T-helper 2 cell (primary cell): Measurements from ENCODE around the gene DNM3.
"Not testable (repeated sequence)": the region's sequence is repeated elsewhere in the genome, so short reads cannot be mapped to it uniquely, and the experiment has no call there.

ENCODE experiments used
- DNase-seq, 5 experiments: peaks; one replicate each; pipeline versions ENCODE4 v3.0.0 to v3.0.0-alpha.2; 2012 to 2022

DNM3 gene

GRCh38 chr1:171984262-171984661 is 143.0 kb downstream of the DNM3 start:
- no peak for DNase-seq

GRCh38 chr1:171984850-171985485 is 143.7 kb downstream of the DNM3 start:
- DNase-seq = peak in 2 of 5 experiments; percentile 3 to 66

GRCh38 chr1:171985639-171986038 is 144.3 kb downstream of the DNM3 start:
- peak in 1 of 5 experiments; percentile 41 for DNase-seq

DNA sequence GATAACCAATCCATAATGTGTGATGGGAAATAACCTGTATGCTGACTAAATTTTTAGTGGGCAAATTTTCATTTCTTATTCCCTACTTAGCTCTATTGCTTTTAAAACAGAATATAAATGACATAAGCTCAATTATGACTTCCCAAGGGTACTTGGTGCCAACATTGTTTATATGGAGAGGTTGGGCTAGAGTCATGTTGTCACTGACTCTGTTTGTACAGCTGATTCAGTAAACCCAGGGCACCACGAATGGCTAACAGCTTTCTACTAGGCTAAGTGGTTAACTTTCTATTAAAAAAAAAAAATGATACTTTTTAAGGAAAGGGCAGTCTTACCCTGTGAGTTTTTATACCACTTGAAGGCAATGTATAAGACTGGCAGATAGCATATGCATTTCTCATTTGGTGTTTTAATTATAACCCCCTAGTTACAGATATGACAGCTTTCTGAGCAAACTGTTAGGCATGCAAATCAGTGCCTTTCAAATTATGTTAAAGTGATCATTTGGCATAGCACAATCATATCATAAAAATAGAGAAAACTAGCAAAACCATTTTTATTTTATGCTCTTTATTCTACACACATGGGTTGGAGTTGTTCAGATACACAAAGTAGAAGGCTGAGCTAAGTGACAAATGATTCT is 147.1 kb downstream of the DNM3 start:
- no peak for DNase-seq

DNA sequence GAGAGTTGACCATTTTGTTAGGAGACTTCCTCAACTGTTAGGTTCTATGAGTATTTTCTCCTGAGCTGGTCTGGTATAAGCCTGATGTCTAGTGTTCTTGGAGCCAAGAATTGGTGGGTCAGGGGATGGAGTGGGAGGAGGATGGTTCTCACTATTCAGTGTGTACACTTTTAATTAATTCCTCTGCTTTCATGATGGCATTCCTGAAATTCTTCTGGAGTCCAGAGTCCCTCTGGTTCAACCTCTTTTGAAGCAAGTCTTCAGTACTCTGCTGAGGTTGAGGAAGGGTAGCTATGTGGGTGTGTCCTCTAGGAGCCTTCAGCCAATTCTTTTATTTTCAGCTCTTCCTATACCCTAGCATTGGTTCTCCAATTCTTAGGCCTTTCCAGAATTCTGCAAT is 149.1 kb downstream of the DNM3 start:
- DNase-seq = no peak

- DNase-seq = no peak
These were observed 153.0 kb downstream of the DNM3 start for GRCh38 chr1:171994293-171994692.

DNA sequence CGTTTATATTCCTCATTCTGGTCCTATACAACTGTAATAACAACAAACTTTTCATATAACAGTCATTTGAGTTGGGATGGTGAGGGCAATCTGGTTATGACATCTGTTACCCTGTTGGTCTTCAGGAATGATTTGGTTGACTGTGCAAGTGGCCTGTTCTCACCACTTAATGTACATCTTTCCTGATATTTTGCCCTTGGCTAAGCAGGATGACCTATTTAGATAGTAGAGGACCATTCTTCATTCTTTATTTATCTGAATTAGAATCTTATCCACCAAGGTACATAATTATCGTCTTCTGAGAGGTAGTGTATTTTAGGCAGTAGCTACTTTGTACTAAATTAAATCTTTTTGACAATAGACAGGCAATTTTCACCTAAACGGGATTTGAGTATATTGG is 154.3 kb downstream of the DNM3 start:
- DNase-seq = no peak

DNA sequence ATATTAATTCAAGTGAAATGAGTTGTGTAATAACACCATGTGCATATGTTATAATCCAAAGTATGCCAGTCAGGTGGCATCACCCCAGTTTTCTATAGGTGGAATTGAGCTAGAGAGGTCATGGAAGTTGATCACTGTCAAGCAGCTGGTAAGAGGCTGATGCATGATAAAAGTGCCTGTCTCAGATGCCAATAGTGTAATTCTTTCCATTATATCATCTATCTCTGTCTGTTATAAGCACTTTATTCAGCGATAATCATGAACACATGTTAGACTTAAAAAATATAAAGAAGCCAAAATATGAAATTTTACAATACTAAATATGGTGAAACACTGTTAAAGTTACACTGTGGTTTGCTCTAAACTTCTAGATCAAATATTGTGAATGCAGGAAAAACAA is 156.6 kb downstream of the DNM3 start:
- no peak for DNase-seq

DNA sequence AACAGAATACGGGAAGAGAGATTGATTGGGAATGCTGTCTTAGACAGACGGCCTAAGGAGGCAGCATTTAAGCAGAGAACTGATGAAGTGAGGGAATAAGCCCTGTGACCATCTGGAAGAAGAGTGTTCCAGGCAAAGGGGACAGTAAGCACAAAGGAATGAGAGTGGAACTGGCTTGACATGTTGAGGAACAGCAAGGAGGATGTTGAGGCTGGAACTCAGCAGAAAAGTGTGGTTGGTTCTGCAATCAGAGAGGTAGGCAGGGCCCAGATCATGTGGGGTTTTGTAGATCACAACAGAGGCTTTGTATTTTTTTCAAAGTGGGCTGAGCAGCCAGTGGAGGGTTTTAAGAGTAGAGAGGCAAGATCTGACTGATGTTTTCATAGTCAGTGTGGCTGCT is 157.4 kb downstream of the DNM3 start:
- no peak for DNase-seq

- DNase-seq = no peak
These were observed 158.5 kb downstream of the DNM3 start for GRCh38 chr1:171999756-172000155.

- DNase-seq = no peak
These were observed 160.0 kb downstream of the DNM3 start for GRCh38 chr1:172001288-172001687.

DNA sequence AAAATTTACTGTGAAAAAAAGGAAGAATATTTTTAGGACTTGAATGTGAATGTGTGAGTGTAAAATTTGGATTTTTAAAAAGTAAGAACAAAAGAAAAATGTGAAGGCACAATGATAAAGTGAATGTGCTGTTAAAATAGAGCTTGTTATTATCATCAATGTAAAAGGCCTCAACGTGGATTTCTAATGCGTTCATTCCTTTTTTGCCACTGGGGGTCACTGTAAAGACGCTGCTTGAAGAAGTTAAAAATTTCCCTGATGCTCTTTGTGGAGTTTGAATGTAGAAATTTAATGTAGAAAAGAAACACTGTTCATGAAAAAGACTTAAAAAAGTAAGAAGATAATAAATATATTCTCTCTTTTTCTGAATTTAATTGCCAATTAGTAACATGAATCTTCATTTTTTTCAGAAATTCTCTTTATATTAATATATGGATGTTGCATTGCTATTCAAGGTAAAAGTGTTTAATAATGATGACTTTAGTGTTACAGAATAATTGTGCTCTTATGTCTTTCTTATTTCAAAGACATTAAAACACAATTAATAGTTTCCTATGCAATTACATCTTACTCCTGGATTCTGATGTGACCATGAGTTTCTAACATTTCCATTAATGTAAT is 161.5 kb downstream of the DNM3 start:
- DNase-seq = peak in 1 of 5 experiments; percentile 69

DNA sequence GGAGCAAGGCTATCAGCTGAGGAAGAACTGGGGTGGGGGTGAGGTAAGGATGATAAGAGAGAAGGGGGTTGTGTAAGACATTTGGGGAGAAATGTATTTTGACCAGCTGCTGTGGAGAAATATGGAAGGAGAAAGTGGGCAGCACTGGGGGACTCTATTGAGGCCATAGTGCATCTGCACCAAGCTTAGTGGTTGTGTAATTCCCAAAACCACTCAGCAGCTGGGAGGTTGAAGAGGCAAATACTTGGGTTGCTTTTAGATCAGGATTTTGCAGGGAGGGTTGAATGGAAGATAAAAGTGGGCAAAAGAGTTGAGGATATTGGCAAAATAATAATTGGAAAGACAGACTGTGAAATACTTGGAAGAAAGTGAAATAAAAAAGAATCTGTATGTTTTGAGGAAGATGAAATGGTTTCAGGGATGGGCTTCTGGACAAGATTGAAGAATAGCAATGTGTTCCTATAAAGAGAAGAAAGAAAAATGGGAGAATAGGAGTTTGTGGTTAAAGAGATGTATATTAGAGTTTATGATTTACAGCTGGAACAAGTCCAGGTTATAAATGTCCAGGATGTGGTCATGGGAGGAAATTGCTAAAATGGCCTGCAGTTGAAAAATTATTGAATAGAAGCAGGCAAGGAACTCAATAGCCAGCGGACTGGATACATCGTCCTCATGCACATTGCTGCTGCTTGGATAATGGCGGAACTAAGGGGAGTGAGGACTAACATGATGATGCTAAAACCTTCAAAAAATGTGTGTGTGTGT is 162.7 kb downstream of the DNM3 start:
- DNase-seq = no peak

- no peak for DNase-seq
These were observed 163.4 kb downstream of the DNM3 start for GRCh38 chr1:172004671-172005070.

DNA sequence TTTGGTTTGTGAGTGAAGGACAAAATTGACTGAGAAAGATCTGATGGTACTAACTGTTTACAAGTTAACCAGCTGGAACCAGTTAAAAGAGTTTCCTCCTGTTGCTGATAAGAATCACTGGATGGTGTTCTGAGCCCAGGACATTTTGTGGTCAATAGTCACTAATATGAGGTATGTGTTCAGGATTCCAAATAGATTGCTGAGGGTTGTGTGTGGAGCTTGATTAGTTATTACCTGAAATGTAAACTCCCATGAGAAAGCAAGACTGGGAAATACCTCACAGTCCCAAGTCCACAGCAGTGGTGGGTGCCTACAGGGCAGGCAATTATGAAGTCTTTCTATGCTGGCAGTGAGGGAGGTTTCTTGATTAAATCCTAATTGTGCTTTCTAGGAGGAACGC is 164.6 kb downstream of the DNM3 start:
- no peak for DNase-seq

- DNase-seq = no peak
These were observed 165.4 kb downstream of the DNM3 start for GRCh38 chr1:172006660-172007059.

GRCh38 chr1:172018727-172019311 is 177.5 kb downstream of the DNM3 start:
- DNase-seq = no peak

GRCh38 chr1:172019976-172020375 is 178.7 kb downstream of the DNM3 start:
- no peak for DNase-seq

DNA sequence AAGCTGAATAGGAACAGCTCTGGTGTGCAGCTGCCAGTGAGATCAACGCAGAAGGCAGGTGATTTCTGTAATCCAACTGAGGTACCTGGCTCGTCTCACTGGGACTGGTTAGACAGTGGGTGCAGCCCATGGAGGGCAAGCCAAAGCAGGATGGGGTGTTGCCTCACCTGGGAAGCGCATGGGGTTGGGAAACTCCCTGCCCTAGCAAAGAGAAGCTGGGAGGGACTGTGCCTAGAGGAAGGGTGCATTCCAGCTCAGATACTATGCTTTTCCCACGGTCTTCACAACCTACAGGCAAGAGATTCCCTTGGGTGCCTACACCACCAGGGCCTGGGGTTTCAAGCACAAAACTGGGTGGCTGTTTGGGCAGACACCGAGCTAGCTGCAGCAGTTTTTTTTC is 183.2 kb downstream of the DNM3 start:
- no peak for DNase-seq

GRCh38 chr1:172024944-172025738 is 183.8 kb downstream of the DNM3 start:
- DNase-seq = not testable (repeated sequence)

GRCh38 chr1:172040466-172040865 is 199.2 kb downstream of the DNM3 start:
- DNase-seq = no peak

- no peak for DNase-seq
These were observed 199.8 kb downstream of the DNM3 start for GRCh38 chr1:172041102-172041501.
